DMS153 treated with DMSO at 0.1 percent for 48 hours (cell line): Measurements from ENCODE around the gene SERAC1.
A peak's percentile ranks its signal among the peaks of the same experiment; 100 is the strongest.
"Not testable (repeated sequence)": the region's sequence is repeated elsewhere in the genome, so short reads cannot be mapped to it uniquely, and the experiment has no call there.

Experiments used
- DNase-seq: peaks from one replicate; lab custom pipeline; 2025; ENCODE audit not compliant: unreplicated experiment; lab: John Stamatoyannopoulos, UW

The SERAC1 gene

GRCh38 chr6:158174514-158174913, 6.5 kb upstream of the SERAC1 start:
- no peak for DNase-seq

GRCh38 chr6:158174024-158174423, 6.0 kb upstream of the SERAC1 start:
- no peak for DNase-seq

- DNase-seq = no peak
These were observed 3.9 kb upstream of the SERAC1 start for GRCh38 chr6:158172001-158172400.

GRCh38 chr6:158170656-158171081, 2.6 kb upstream of the SERAC1 start:
- DNase-seq = no peak

- DNase-seq = not testable (repeated sequence)
These were observed 1.6 kb upstream of the SERAC1 start for GRCh38 chr6:158169634-158170033.

GRCh38 chr6:158165919-158166416, 2.1 kb downstream of the SERAC1 start:
- DNase-seq = no peak

GRCh38 chr6:158164579-158165170, 3.4 kb downstream of the SERAC1 start:
- no peak for DNase-seq

- DNase-seq = no peak
These were observed 6.4 kb downstream of the SERAC1 start for GRCh38 chr6:158161566-158162254.

- no peak for DNase-seq
These were observed 7.0 kb downstream of the SERAC1 start for GRCh38 chr6:158160932-158161539.

- DNase-seq = no peak
These were observed 9.3 kb downstream of the SERAC1 start for GRCh38 chr6:158158748-158159147.

- no peak for DNase-seq
These were observed 9.9 kb downstream of the SERAC1 start for GRCh38 chr6:158158123-158158522.

- DNase-seq = no peak
These were observed 10.8 kb downstream of the SERAC1 start for GRCh38 chr6:158157064-158157764.

- no peak for DNase-seq
These were observed 13.2 kb downstream of the SERAC1 start for GRCh38 chr6:158154816-158155215.

- no peak for DNase-seq
These were observed 14.5 kb downstream of the SERAC1 start for GRCh38 chr6:158153576-158153975.

- DNase-seq = no peak
These were observed 15.4 kb downstream of the SERAC1 start for GRCh38 chr6:158152659-158153058.

- not testable (repeated sequence) for DNase-seq
These were observed 16.0 kb downstream of the SERAC1 start for GRCh38 chr6:158152025-158152424.

GRCh38 chr6:158150701-158151100, 17.4 kb downstream of the SERAC1 start:
- peak; percentile 37 for DNase-seq

- DNase-seq = no peak
These were observed 18.4 kb downstream of the SERAC1 start for GRCh38 chr6:158149641-158150040.

- no peak for DNase-seq
These were observed 24.4 kb downstream of the SERAC1 start for GRCh38 chr6:158143700-158144099.

- DNase-seq = peak; percentile 28
These were observed 25.3 kb downstream of the SERAC1 start for GRCh38 chr6:158142789-158143188.

GRCh38 chr6:158131926-158132325, 36.1 kb downstream of the SERAC1 start:
- no peak for DNase-seq

GRCh38 chr6:158125271-158125670, 42.8 kb downstream of the SERAC1 start:
- DNase-seq = no peak
